ENCODE data around the gene CD247. TPM values are rescaled to one million over a fixed set of nuclear protein-coding genes. Genes with fewer than 3 reads are reported as not detected.
A peak's percentile ranks its signal among the peaks of the same experiment; 100 is the strongest.

Gene CD247
- total and polyA plus RNA-seq, 9 of the 15 experiments (the other 6 are each of a cell fraction or from before 2014, with no cell fraction given) = 0.08 to 0.42 (median 0.28) TPM; not detected in 5

DNA sequence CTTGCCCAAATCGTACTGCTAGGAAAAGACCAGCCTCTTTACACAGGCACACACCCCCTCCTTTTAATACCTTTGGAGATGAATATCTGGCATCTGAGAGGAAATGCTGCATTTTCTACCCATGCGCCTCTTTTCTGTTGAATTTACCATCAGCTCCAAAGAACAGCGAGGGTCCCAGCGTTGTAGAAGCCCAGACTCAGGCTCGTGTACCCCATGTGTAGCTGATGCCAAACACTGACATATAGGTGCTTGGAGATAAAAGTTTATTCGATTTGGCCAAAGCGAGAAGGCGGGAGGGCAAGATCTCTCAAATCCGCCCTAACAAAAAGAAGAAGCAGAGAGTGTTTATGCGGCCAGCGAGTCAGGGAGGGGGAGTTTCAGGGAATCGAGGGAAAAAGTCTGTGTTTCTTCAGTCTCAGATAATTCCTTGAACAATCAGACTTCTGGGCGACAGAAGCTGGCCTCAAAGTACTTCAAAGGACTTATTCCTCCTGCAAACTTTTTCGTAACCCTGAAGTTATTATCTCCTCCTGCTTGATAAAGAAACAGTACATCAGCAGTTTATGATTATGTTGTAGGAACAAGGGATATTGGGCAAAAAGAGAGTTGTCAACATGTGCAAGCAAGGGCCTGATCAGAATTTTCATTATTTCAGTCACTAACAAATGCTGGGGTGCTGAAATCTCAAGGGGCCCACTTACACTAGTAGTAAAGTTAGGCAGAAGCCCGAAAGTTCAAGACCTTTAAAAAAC, 35.9 kb upstream of the CD247 start (continued):
- no peak for TF ChIP-seq HBP1 (CRISPR knock-in tag; IDR thresholded peaks at IDR 0.05)
- TF ChIP-seq U2AF1 (optimal IDR thresholded peaks at IDR 0.05; ENCODE audit: low read depth, low read length) = no peak
- TF ChIP-seq, protein P1, sequence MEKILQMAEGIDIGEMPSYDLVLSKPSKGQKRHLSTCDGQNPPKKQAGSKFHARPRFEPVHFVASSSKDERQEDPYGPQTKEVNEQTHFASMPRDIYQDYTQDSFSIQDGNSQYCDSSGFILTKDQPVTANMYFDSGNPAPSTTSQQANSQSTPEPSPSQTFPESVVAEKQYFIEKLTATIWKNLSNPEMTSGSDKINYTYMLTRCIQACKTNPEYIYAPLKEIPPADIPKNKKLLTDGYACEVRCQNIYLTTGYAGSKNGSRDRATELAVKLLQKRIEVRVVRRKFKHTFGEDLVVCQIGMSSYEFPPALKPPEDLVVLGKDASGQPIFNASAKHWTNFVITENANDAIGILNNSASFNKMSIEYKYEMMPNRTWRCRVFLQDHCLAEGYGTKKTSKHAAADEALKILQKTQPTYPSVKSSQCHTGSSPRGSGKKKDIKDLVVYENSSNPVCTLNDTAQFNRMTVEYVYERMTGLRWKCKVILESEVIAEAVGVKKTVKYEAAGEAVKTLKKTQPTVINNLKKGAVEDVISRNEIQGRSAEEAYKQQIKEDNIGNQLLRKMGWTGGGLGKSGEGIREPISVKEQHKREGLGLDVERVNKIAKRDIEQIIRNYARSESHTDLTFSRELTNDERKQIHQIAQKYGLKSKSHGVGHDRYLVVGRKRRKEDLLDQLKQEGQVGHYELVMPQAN (IDR thresholded peaks at IDR 0.05; ENCODE audit: borderline replicate concordance) = no peak
- no peak for TF ChIP-seq ZNF518B (CRISPR knock-in tag; IDR thresholded peaks at IDR 0.05)
- no peak for TF ChIP-seq SRSF9 (IDR thresholded peaks at IDR 0.05; ENCODE audit: borderline replicate concordance, low read depth, low read length)
- peak; percentile 90 for TF ChIP-seq TBP (optimal IDR thresholded peaks at IDR 0.05; ENCODE audit: low read depth, low read length)
- TF ChIP-seq ZNF318 (IDR thresholded peaks at IDR 0.05; ENCODE audit: borderline replicate concordance in 1 of 2, low read depth in 1 of 2) = no peak
- TF ChIP-seq ZNF764 (CRISPR knock-in tag; IDR thresholded peaks at IDR 0.05; ENCODE audit: low read depth) = no peak
- TF ChIP-seq RAD21 (CRISPR knock-in tag; conservative IDR thresholded peaks at IDR 0.05 in 1 of 2, IDR thresholded peaks at IDR 0.05 in 1 of 2) = no peak
